DLD1 (cell line): ENCODE results near the gene PPP1R10.
"Not testable (repeated sequence)": the region's sequence is repeated elsewhere in the genome, so short reads cannot be mapped to it uniquely, and the experiment has no call there.

ENCODE experiments used
- in situ Hi-C: cut with HindIII; loops from 2 replicates; pipeline ENCODE4 v1.10.0; 2017; ENCODE audit warnings: low sequenced_read_pairs

Gene PPP1R10

DNA sequence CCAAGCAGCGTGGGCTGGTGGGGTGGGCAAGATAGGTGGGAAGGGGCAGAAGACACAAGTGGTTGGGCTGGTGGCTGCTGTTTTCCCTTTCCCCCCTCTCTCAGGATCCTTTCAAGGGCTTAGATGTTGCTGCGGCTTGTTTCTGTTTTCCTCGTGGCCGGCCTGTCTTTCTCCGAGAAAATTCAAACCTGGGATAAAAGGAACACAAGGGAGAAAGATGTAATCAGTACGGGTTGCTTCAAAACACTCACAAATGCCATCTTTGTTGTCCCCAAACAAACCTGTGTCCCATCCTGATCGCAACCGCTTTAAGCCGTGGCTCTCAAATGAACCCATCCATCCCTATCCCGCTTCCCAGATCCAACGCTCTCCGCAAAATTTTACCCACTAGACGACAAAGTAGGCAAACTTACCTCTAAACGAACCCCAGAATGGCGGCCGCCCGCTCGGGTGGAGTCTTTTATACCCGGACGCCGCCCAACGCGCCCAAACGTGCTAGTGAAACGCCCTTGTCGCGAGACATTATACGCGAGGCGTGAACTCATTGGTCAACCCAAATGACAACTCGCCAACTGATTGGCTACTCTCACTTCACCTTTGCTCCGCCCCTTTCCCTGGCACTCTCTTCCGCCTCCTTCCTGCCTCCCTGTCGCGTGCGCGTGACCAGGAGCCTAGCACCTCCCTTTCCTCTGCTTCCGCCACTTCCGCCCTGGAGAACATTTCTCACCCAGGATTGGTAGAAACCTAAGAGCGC is at the start of gene PPP1R10:
Gene PPP1R10 (minus strand): TSS at position 433 of the 754 bp plus-strand sequence. CDS start 7,299 bp downstream, outside the sequence.
- in situ Hi-C loops = no loop called here

DNA sequence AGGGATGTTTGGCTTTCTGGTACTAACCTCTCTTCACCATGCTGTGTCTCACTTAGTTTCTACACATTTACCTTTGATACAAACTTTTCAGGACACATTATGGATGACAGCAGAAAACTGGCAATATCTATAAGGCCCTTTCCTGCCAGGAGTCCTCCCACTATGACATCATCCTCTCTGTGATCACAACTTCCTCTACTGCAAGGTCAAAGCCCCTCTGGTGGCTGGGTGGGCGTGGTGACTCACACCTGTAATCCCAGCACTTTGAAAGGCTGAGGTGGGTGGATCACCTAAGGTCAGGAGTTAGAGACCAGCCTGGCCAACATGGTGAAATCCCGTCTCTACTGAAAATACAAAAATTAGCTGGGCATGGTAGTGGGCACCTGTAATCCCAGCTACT is 49.3 kb upstream of the PPP1R10 start:
- in situ Hi-C loops = not testable (repeated sequence)

DNA sequence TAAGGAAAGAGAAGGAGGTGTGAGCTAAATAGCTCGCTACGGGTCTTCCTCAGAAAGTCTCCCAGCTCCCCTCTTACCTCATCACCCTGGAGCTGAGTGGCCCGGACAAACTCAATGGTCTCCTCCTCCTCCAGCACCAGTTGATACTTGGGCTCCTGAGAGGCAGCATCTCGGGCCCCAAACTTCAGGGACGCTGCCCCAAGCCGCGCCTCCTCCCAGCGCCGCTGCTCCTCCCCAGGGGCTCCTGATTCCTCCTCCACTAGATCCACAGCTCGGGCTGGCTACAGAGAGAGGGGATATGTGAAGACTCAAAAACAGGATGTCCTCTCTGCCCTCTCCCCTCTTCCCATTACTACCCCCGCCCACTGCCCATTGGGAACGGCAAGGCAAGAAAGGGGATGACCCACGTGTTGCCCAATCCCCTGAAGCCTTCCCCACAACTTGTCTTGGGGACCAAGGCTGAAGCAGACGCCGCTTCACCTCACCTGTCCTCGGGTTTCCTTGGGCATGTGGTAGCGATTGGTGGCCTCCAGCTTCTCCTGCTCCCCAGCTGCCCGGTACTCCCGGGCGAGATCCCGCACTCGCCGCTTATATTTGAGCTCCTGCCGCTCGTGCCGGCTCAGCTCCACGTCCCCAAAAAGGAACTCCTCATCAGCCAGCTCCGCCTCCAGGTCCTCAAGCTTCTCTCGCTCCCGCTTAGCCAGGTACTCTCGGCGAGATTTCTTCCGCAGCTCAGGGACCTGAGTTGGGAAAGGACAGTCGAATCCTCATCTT is 48.1 kb upstream of the PPP1R10 start:
- in situ Hi-C loops = no loop called here

DNA sequence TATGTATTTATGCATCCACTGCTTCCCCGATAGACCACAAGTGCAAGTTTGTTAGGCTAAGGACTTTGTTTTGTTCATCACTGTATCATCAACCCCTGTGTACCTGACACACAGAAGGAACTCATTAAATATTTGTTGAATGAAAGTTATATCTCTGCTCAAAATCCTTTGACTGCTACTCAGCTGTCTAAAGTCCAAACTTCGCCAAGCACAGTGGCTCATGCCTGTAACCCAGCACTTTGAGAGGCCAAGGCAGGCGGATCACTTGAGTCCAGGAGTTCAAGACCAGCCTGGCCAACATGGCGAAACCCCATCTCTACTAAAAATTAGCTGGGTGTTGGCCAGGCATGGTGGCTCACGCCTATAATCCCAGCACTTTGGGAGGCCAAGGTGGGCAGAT is 40.9 kb upstream of the PPP1R10 start:
- in situ Hi-C loops = not testable (repeated sequence)

DNA sequence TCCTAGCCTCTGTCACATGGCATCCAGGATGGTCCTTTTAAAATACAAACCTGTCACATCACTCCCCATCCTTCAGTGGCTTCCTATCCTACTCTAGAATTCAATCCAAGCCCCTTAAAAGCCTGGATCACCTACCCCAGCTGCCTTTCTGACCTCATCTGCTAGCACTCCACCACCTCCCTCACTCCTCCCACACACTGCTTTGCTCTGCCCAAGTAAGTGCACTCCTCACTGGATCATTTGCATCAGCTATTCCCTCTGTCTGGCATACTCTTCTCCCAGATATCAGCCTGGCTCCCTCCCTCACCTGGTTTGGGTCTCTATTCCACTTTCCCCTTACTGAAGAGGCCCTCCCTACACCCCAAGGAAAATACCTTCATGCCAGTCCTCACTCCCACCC is 40.4 kb upstream of the PPP1R10 start:
- in situ Hi-C loops = no loop called here

DNA sequence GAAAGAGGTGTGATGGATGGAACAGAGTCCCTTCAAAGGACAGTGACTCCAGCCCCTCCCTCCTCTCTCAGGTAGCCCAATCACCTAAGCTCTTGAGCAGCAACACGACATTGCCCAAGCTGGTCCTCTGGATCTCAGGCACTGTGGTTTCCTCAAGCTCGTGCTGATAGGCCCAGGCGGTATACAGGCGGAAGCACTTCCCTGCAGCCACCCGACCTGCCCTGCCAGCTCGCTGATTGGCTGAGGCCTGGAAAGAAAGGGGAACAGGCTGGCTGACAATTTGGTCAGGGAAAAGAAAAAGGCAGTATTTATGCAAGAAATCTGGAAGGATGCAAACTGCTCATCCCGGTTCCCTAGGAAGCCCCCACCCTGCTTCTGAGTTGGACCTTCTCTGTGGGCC is 39.5 kb upstream of the PPP1R10 start:
- in situ Hi-C loops = no loop called here

DNA sequence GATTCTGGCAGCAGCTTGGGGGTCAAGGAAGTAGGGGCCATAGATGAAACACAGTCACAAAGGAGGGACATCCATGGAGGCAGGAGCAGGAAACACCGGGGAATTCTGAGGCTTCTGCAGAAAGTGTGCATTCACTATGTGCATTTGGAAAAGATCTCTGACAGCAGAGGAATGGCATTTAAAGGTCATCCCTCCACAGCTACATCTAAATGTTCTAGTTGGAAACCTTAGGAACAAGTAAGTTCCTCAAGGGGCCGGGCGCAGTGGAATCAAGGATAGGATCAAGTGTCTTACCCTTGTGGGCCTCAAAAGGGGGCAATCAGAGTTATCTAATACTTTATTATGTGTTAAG is 38.7 kb upstream of the PPP1R10 start:
- in situ Hi-C loops = no loop called here

DNA sequence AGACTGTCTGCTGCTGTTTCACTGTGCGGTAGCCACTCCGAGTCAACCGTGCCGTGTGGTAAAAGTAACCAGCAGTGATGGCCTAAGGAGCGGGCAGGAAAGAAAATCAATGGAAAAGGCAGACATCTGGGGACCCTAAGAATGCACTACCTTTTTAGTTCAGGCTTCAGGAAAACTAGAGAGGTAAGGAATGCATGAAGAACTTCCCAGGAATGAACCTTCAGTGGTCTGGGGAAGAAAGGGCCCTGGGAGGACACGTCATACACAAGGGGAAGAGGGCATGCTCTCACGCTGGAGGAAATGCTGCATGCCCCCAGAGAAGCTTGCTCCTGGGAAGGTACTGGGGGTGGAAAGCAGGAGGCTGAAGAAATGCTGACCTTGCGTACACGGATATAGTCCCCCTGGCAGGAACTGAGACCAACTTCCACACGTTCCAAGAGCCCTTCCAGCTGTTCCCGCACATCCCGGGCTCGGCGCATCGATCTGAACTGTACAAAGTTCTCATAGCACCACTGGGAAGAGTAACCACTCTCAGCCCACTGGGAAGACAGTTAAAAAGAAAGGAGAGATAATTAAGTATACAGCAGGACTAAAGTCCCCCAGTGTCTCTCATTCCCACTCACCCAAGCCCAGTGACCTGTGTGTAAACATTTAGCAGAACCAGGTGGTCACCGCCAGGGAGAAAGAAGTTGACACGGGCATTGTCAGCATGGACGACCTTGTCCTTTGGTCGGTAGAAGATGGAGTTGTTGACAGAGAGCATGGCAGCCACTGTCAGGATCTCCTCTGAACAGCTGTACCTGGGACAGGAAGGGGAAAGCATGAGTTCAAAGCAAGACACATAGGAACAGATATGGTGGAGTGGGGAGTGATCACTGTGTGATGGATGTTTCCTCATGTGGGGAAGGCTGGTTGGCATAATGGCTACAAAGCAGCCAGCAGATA is 38.0 kb upstream of the PPP1R10 start:
- in situ Hi-C loops = no loop called here

DNA sequence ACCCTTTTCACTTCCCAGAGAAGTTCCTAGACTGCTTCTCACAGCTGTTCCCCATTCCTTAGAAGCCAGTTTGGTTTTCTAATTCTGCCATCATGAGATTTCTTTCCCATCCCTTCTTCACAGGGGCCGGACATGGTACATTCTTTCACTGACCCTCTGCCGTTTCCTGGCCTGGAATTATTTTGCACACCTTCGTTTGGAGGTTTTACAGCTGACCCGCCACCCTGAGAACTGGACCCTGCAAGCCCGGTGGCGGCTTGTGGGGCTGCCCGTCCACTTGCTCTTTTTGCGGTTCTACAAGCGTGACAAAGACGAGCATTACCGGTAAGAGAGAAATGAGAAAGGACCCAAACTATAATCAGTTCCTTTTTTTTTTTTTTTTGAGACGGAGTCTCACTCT is 34.1 kb upstream of the PPP1R10 start:
- in situ Hi-C loops = no loop called here

DNA sequence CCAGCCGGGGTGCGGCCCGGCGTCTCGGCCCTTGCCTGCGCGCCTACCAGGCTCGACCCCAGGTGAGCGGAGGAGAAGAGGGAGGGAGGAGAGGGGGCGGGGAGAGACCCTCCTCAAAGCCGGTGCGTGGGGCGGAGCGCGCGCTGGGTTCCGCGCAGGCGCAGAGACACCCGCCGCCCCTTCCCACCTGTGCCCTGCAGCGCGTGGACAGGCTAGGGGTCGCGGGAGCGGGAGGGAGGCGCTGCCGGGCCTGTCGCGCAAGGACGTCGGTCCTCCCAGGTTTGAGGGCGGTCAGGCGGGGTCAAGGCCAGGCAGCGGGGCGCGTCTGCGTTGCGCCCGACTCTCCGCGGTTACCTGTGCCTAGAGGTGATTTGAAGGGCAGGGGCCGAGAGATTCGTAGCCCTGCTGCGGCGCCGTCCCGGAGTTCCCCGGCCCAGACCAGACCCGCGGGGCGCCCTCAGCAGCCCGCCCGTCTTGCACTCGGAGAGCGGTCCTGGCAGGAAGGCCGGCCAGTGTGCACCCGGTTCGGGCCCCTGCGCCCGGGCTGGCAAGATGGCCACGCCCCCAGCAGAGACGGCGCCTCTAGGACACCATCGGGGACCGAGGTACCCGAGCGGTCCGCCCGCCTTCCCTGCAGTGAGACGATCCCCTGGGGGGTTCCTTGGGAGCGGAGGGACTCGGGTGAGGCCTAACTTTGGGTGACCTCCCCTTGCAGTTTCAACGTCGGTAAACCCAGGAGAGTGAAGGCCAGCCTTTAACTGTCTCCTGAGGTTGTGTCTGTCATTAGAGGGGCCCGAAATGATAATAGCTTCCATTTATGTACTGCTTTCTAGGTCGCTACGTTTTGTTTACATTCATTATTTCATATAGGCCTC is 30.4 kb upstream of the PPP1R10 start:
- in situ Hi-C loops = no loop called here

DNA sequence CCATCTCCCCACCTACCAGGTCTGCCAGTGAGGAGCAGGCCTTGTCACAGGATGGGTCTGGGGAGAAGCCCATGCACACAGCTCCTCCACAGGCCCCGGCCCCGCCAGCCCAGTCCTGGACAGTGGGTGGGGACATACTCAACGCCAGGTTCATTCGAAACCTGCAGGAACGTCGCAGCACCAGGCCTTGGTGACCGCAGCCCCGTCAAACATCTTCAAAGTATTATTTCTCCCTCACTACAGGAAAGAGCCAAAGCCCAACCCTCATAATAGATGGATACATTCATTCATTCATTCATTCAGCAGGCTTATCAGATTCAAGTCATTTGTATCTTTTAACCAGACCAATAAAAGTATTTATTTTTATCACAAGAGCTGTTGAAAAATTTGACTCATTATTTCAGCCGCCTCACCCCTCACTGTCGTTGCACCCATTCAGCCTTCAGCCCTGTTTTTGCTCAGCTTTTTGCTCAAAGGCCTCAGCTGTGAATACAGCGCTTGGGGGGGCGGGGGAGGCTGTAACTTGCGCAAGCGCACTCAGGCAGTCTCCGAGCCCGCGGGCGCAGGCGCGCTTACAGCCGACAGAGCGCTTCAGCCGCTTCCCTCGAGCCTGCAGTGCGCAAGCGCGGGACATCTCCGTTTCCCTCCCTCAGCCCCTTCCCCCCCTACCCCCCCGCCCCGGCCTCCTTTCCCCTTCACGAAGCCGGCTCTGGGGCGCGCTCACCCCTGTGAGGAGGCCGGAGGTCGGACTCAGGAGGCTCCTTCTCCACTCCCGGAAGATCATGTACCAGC is 29.6 kb upstream of the PPP1R10 start, which contains the start of gene C6orf136:
Gene C6orf136 (plus strand): TSS at position 684 of the 792 bp plus-strand sequence. CDS start 99 bp downstream, at position 783.
- in situ Hi-C loops = no loop called here

DNA sequence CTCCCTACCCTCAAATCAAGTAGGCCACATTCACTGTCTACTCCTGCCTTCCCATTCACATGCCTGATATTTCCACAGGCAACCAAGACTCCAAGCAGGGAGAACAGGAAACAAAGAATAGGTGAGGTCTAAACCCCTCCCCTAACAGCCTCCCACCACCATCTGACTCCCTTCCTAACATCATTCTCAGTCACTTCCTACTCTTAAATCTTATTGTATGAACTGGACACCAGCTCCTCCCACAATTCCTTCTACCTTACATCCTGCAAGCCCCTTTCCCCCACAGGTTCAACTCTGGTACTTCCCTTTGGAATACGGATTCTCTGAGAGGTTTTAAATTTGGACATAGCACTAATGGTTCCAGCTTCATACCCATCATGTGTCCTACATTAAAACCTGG is 28.9 kb upstream of the PPP1R10 start:
- in situ Hi-C loops = no loop called here

DNA sequence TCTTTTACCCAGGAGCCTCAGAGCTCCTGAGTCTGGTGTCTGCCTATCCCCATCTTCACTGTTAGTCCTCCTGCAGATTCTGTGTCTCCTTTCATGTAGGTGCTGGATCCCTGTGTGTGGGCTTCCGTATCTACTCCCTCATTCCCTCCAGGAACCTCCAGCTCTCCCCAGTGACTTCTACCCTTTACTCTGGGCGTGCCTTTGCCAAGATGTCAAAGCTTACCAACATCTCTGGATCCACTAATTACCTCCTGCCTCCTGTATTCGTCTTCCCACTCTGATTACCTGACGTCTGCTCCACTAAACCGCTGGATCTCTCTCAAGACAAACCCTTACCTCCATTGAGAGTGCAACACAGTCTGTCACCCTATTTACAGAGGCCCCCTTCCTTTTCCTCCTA is 27.7 kb upstream of the PPP1R10 start:
- in situ Hi-C loops = no loop called here

DNA sequence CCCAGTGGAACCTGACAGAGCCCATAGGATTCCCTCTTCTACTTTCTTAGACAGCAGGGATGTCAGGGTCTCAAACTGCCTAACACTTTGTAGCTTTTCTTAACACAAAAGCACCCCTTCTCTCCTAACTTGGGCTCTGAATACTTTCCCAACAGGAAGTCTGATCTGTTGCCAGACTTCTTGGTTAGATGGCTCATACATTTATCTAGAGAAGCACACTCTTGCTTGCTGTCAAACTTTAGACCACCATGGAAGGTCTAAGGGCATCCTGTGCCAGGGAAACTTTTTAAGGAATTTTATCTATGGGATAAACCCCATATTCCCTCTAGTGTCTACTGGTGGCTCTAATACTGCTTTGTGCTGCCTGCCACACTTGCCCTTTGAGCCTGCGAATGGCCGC is 26.6 kb upstream of the PPP1R10 start:
- in situ Hi-C loops = no loop called here

DNA sequence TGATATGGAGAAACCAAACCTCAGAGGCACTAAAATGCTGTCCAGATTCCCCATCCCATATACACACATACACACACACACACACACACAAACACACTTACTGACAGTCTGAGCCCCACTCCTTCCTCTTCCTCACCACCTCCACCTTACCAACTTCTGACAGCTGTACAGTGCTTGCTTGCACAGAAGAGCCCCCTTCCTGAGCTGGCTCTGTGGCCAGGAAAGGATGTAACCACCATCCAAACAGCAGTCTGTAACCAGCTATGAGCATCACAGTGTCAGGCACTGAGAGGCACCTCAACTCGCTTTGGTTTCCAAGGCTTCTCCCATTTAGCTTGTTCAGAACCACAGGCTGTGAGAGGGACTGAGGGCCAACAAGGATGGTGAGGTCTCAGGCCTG is 24.0 kb upstream of the PPP1R10 start:
- in situ Hi-C loops = no loop called here

DNA sequence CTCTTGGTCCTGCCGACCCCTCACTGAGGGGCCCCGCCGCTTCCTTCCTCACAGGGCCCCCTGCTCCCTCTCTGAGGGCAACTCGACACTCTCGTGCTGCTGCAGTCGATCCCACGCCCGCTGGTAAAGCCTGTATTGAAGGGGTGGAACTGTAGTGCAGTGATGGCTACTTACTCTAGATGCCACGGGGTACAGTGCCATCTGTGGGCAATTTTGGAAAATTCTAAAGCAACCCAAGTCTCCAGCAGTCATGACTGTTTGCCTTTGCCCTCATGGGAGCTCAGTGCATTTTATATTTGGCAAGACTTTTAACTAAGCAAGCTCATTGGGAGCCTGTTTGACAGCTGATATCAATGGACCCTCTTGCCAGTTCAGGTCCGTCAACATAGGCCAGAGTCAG is 23.4 kb upstream of the PPP1R10 start:
- in situ Hi-C loops = no loop called here

DNA sequence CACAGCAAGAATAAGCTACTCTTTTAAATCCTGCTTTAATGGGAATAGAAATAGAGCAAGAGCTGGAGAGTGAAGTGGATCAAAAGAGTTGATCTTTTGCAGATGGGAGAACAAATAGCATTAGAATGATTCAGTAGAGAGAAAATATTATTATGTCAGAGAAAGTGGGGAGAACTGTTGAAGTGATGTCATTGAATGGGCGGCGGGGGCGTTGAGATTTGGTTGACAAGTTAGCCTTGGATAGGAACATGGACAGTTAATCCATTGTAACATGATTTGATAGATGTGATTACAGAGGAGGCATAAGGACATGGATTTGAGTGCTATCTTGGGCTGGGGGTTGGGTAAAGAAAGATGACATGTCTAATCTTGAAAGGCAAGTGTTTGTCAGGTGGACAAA is 18.8 kb upstream of the PPP1R10 start:
- in situ Hi-C loops = no loop called here

DNA sequence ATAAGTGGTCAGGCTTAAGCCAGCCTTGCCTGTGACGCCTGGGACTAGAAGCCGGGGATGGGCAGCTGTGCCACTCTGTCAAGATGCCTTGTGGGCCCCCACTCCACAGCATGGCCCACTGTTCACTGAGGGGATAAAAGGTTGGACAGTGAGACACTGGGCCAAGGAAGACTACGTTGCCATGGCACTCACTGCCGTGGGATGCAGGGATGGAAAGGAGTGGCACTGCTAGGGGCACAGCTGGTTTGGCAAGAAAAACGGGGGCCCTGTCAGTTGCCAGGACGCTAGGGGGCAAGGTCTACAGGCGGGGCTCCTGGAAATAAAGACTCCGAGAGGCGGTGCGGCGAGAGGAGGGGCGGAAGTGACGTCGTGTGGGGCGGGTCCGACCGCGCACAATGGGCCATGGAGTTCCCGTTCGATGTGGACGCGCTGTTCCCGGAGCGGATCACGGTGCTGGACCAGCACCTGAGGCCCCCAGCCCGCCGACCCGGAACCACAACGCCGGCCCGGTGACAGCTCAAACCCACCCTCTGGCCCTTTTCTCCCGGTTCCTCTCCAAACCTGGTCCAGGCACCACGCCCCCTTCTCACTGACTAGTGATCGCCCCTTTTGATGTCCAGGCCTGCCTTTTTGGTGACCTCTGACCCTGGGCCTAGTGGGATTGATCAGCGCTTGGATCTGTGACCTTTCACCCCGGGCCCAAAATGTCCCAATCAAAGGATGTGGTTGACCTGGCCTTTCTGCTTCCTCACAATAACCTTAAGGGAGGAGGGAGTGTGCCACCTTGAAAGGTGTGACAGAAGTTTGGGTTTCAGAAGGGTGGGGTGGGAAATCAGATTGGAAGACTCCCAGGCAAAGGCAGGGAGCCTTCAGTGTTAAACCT is 9.7 kb upstream of the PPP1R10 start, which contains the start of gene ATAT1:
Gene ATAT1 (plus strand): TSS at position 391 of the 883 bp plus-strand sequence.
- in situ Hi-C loops = no loop called here
